ENCODE results near the gene VAV2.

VAV2 gene

GRCh38 chr9:133828338-133828997 lies 163.7 kb downstream of the VAV2 start:
- H3K36me3 Mint-ChIP-seq (ENCODE audit: low read depth) = no peaks in the 10 kb centered on the region
- H3K27me3 Mint-ChIP-seq = no peaks in the 10 kb centered on the region
- no peak overlapping the region for H3K4me3 Mint-ChIP-seq
- no peak overlapping the region for H3K27ac Mint-ChIP-seq
- no peak for DNase-seq
- no peaks in the 10 kb centered on the region for H3K9me3 Mint-ChIP-seq
- H3K4me1 Mint-ChIP-seq (ENCODE audit: low read depth) = no peaks in the 10 kb centered on the region

- Mint-ChIP-seq H3K9me3 (no peaks in the 10 kb centered on the region), H3K27me3 (no peaks in the 10 kb centered on the region), H3K4me3 (no peak overlapping the region), H3K27ac (no peak overlapping the region), H3K36me3 (ENCODE audit: low read depth) (no peaks in the 10 kb centered on the region), H3K4me1 (ENCODE audit: low read depth) (no peaks in the 10 kb centered on the region)
- DNase-seq = no peak
Measured at GRCh38 chr9:133826289-133827085, 165.6 kb downstream of the VAV2 start.

- H3K4me3 Mint-ChIP-seq = no peak overlapping the region
- H3K27ac Mint-ChIP-seq = no peak overlapping the region
- H3K36me3 Mint-ChIP-seq (ENCODE audit: low read depth) = no peaks in the 10 kb centered on the region
- no peaks in the 10 kb centered on the region for H3K27me3 Mint-ChIP-seq
- no peaks in the 10 kb centered on the region for H3K4me1 Mint-ChIP-seq (ENCODE audit: low read depth)
- no peaks in the 10 kb centered on the region for H3K9me3 Mint-ChIP-seq
- DNase-seq = no peak
Measured at GRCh38 chr9:133825555-133826218, 166.4 kb downstream of the VAV2 start.

GRCh38 chr9:133824802-133825186 lies 167.3 kb downstream of the VAV2 start:
- Mint-ChIP-seq H3K27ac (no peak overlapping the region), H3K4me3 (no peak overlapping the region), H3K36me3 (ENCODE audit: low read depth) (no peaks in the 10 kb centered on the region), H3K4me1 (ENCODE audit: low read depth) (no peaks in the 10 kb centered on the region), H3K27me3 (no peaks in the 10 kb centered on the region), H3K9me3 (no peaks in the 10 kb centered on the region)
- DNase-seq = no peak

- no peaks in the 10 kb centered on the region for H3K27me3 Mint-ChIP-seq
- no peak overlapping the region for H3K27ac Mint-ChIP-seq
- H3K9me3 Mint-ChIP-seq = no peaks in the 10 kb centered on the region
- no peaks in the 10 kb centered on the region for H3K4me1 Mint-ChIP-seq (ENCODE audit: low read depth)
- H3K36me3 Mint-ChIP-seq (ENCODE audit: low read depth) = no peaks in the 10 kb centered on the region
- no peak for DNase-seq
- no peak overlapping the region for H3K4me3 Mint-ChIP-seq
Measured at GRCh38 chr9:133824106-133824801, 167.9 kb downstream of the VAV2 start.

- DNase-seq = no peak
- Mint-ChIP-seq H3K4me1 (ENCODE audit: low read depth) (no peaks in the 10 kb centered on the region), H3K27ac (no peak overlapping the region), H3K27me3 (no peaks in the 10 kb centered on the region), H3K9me3 (no peaks in the 10 kb centered on the region), H3K4me3 (no peak overlapping the region), H3K36me3 (ENCODE audit: low read depth) (no peaks in the 10 kb centered on the region)
Measured at GRCh38 chr9:133823189-133824105, 168.7 kb downstream of the VAV2 start.

GRCh38 chr9:133822430-133823065 lies 169.6 kb downstream of the VAV2 start:
- Mint-ChIP-seq H3K9me3 (no peaks in the 10 kb centered on the region), H3K27ac (no peak overlapping the region), H3K27me3 (no peaks in the 10 kb centered on the region), H3K36me3 (ENCODE audit: low read depth) (no peaks in the 10 kb centered on the region), H3K4me3 (no peak overlapping the region), H3K4me1 (ENCODE audit: low read depth) (no peaks in the 10 kb centered on the region)
- DNase-seq = no peak

GRCh38 chr9:133821601-133822429 lies 170.3 kb downstream of the VAV2 start:
- Mint-ChIP-seq H3K9me3 (no peaks in the 10 kb centered on the region), H3K36me3 (ENCODE audit: low read depth) (no peaks in the 10 kb centered on the region), H3K4me3 (no peak overlapping the region), H3K27ac (no peak overlapping the region), H3K4me1 (ENCODE audit: low read depth) (no peaks in the 10 kb centered on the region), H3K27me3 (no peaks in the 10 kb centered on the region)
- DNase-seq = no peak

GRCh38 chr9:133819923-133820322 lies 172.2 kb downstream of the VAV2 start:
- no peaks in the 10 kb centered on the region for H3K9me3 Mint-ChIP-seq
- H3K27ac Mint-ChIP-seq = no peak overlapping the region
- H3K4me1 Mint-ChIP-seq (ENCODE audit: low read depth) = no peaks in the 10 kb centered on the region
- no peak for DNase-seq
- no peaks in the 10 kb centered on the region for H3K27me3 Mint-ChIP-seq
- no peak overlapping the region for H3K4me3 Mint-ChIP-seq
- H3K36me3 Mint-ChIP-seq (ENCODE audit: low read depth) = no peaks in the 10 kb centered on the region

- no peaks in the 10 kb centered on the region for H3K9me3 Mint-ChIP-seq
- H3K27me3 Mint-ChIP-seq = no peaks in the 10 kb centered on the region
- no peaks in the 10 kb centered on the region for H3K36me3 Mint-ChIP-seq (ENCODE audit: low read depth)
- H3K4me1 Mint-ChIP-seq (ENCODE audit: low read depth) = no peaks in the 10 kb centered on the region
- DNase-seq = no peak
- peak overlapping the region; percentile 4 for H3K27ac Mint-ChIP-seq
- H3K4me3 Mint-ChIP-seq = no peak overlapping the region
Measured at GRCh38 chr9:133818444-133818843, 173.7 kb downstream of the VAV2 start.

GRCh38 chr9:133815781-133816180 lies 176.3 kb downstream of the VAV2 start:
- no peaks in the 10 kb centered on the region for H3K9me3 Mint-ChIP-seq
- no peak overlapping the region for H3K27ac Mint-ChIP-seq
- no peaks in the 10 kb centered on the region for H3K27me3 Mint-ChIP-seq
- no peaks in the 10 kb centered on the region for H3K36me3 Mint-ChIP-seq (ENCODE audit: low read depth)
- H3K4me3 Mint-ChIP-seq = no peak overlapping the region
- H3K4me1 Mint-ChIP-seq (ENCODE audit: low read depth) = no peaks in the 10 kb centered on the region
- DNase-seq = no peak

GRCh38 chr9:133814586-133815208 lies 177.4 kb downstream of the VAV2 start:
- Mint-ChIP-seq H3K36me3 (ENCODE audit: low read depth) (no peaks in the 10 kb centered on the region), H3K9me3 (no peaks in the 10 kb centered on the region)

More at GRCh38 chr9:133814586-133815208, 177.4 kb downstream of the VAV2 start:
- no peak overlapping the region for H3K27ac Mint-ChIP-seq
- no peaks in the 10 kb centered on the region for H3K4me1 Mint-ChIP-seq (ENCODE audit: low read depth)
- H3K27me3 Mint-ChIP-seq = no peaks in the 10 kb centered on the region
- DNase-seq = no peak
- H3K4me3 Mint-ChIP-seq = no peak overlapping the region

Measured in activated T-cell treated with anti-CD3 and anti-CD28 coated beads, Interleukin-2, amount 50 U/mL, for 24 hours (primary cell).